Stimulated activated memory B cell treated with anti-CD40 and anti-IgM and Interleukin-4, amounts not matched to agents 10 μg/mL and 1 μg/mL and 100 μg/mL, for 72 hours (primary cell): ENCODE data around the gene CRNKL1.

Source experiments
- ATAC-seq: fragments of 150-1000 bp; cut with Tn5 transposase; 2 replicates; pipeline ENCODE4 v1.10.0; 2021
- H3K27ac Mint-ChIP-seq: one replicate; pipeline ENCODE4 v1.8.0; 2022; ENCODE audit warnings: mild to moderate bottlenecking, mixed read lengths
- H3K27me3 Mint-ChIP-seq: one replicate; pipeline ENCODE4 v1.8.0; 2022; ENCODE audit warnings: mixed read lengths
- H3K36me3 Mint-ChIP-seq: one replicate; pipeline ENCODE4 v1.8.0; 2022; ENCODE audit warnings: mixed read lengths
- H3K4me1 Mint-ChIP-seq: one replicate; pipeline ENCODE4 v1.8.0; 2022; ENCODE audit warnings: mixed read lengths
- H3K4me3 Mint-ChIP-seq: one replicate; pipeline ENCODE4 v1.8.0; 2022; ENCODE audit warnings: mild to moderate bottlenecking, moderate library complexity, mixed read lengths
- H3K9me3 Mint-ChIP-seq: one replicate; pipeline ENCODE4 v1.8.0; 2022; ENCODE audit warnings: mixed read lengths

The CRNKL1 gene

GRCh38 chr20:20027284-20027683 lies 25.0 kb downstream of the CRNKL1 start:
- H3K4me1 Mint-ChIP-seq, result peaks cover 7% of the 10 kb centered on the region
- peaks cover 23% of the 10 kb centered on the region for H3K36me3 Mint-ChIP-seq
- H3K9me3 Mint-ChIP-seq, result no peaks in the 10 kb centered on the region
- no peak for ATAC-seq
- no peak overlapping the region for H3K27ac Mint-ChIP-seq
- H3K4me3 Mint-ChIP-seq, result no peak overlapping the region
- H3K27me3 Mint-ChIP-seq, result no peaks in the 10 kb centered on the region

- ATAC-seq, result no peak
- H3K27me3 Mint-ChIP-seq, result no peaks in the 10 kb centered on the region
- no peaks in the 10 kb centered on the region for H3K9me3 Mint-ChIP-seq
- H3K36me3 Mint-ChIP-seq, result peaks cover 22% of the 10 kb centered on the region
- H3K4me3 Mint-ChIP-seq, result no peak overlapping the region
- H3K4me1 Mint-ChIP-seq, result peaks cover 28% of the 10 kb centered on the region
- peak overlapping the region; percentile 26 for H3K27ac Mint-ChIP-seq
These were observed 27.3 kb downstream of the CRNKL1 start for GRCh38 chr20:20024942-20025341.

- Mint-ChIP-seq H3K27ac (no peak overlapping the region), H3K27me3 (no peaks in the 10 kb centered on the region), H3K4me1 (peaks cover 42% of the 10 kb centered on the region), H3K9me3 (no peaks in the 10 kb centered on the region), H3K36me3 (peaks cover 22% of the 10 kb centered on the region), H3K4me3 (no peak overlapping the region)
- ATAC-seq, result no peak
These were observed 28.9 kb downstream of the CRNKL1 start for GRCh38 chr20:20023395-20023794.

GRCh38 chr20:20022498-20022897 lies 29.8 kb downstream of the CRNKL1 start:
- Mint-ChIP-seq H3K9me3 (no peaks in the 10 kb centered on the region), H3K4me3 (no peak overlapping the region), H3K36me3 (peaks cover 20% of the 10 kb centered on the region), H3K27me3 (no peaks in the 10 kb centered on the region), H3K27ac (no peak overlapping the region), H3K4me1 (peaks cover 51% of the 10 kb centered on the region)
- ATAC-seq, result no peak

DNA sequence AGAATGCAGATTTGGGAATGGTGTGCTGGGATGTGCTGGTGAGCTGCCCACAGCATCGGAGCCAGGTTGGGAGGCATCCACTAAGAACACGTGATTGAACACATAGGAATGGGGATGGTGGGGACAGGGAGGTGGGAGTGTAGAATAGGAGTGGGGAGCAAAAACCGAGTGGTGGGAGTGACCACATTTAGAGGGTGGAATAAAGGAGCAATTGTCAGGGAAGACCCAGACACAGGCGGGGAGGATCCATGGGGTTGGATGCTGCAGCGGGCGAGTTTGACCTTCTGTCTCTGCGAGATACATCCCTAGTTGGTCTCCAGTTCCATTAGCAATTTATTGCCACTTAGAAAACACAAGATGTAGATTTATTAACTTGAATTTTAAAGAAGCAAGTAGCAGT lies 30.4 kb downstream of the CRNKL1 start:
- H3K27ac Mint-ChIP-seq, result no peak overlapping the region
- no peaks in the 10 kb centered on the region for H3K9me3 Mint-ChIP-seq
- no peaks in the 10 kb centered on the region for H3K27me3 Mint-ChIP-seq
- ATAC-seq, result no peak
- H3K4me3 Mint-ChIP-seq, result no peak overlapping the region
- H3K4me1 Mint-ChIP-seq, result peaks cover 56% of the 10 kb centered on the region
- H3K36me3 Mint-ChIP-seq, result peaks cover 20% of the 10 kb centered on the region

DNA sequence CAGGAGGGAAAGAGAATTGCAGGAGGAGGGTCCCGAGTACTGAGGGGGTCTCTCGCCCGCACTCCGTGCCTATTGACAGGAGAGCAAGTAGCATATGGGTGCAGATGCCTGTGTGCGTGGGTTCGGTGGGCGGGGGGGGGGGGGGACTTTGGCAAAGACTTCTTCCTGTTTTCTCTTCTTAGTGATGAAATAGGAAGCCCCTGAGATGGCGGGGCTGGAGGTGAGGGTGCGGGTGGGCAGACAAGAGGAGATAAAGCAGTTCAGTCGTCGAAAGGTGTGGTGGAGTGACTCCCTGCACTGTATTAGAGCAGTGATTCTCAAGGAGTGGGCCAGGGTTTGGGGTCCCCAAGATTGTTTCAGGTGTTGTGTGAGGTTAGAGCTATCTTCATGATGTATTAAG lies 31.4 kb downstream of the CRNKL1 start:
- no peak for ATAC-seq
- Mint-ChIP-seq H3K36me3 (peaks cover 20% of the 10 kb centered on the region), H3K9me3 (no peaks in the 10 kb centered on the region), H3K27ac (no peak overlapping the region), H3K4me3 (no peak overlapping the region), H3K27me3 (no peaks in the 10 kb centered on the region), H3K4me1 (peaks cover 59% of the 10 kb centered on the region)

GRCh38 chr20:20019123-20019522 lies 33.1 kb downstream of the CRNKL1 start:
- Mint-ChIP-seq H3K27me3 (no peaks in the 10 kb centered on the region), H3K36me3 (peaks cover 20% of the 10 kb centered on the region), H3K4me3 (no peak overlapping the region), H3K27ac (no peak overlapping the region), H3K4me1 (peaks cover 52% of the 10 kb centered on the region), H3K9me3 (no peaks in the 10 kb centered on the region)
- no peak for ATAC-seq

GRCh38 chr20:20018366-20018765 lies 33.9 kb downstream of the CRNKL1 start:
- Mint-ChIP-seq H3K27me3 (no peaks in the 10 kb centered on the region), H3K9me3 (no peaks in the 10 kb centered on the region), H3K27ac (peak overlapping the region; percentile 95), H3K4me1 (peaks cover 52% of the 10 kb centered on the region), H3K36me3 (peaks cover 16% of the 10 kb centered on the region), H3K4me3 (peak overlapping the region; percentile 96)
- ATAC-seq, result no peak

DNA sequence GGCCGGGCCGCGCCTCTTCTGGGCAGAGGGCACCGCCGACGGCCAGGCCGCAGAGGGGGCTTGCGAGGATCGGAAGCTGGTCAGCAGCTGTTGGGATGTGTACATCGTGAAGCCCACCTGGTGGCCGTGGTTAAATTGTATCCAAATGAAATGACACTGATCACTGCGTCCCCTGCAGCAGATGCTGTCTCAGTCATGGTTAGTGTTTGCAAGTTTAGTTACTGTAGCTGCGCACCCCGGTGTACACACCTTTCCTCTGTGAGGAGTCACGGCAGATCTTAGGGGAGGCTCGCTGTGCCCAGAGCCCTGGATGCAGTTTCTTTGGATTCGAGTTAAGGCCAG lies 34.5 kb downstream of the CRNKL1 start:
- peaks cover 2% of the 10 kb centered on the region for H3K27me3 Mint-ChIP-seq
- peak; percentile 29 for ATAC-seq
- H3K27ac Mint-ChIP-seq, result peak overlapping the region; percentile 95
- peak overlapping the region; percentile 96 for H3K4me3 Mint-ChIP-seq
- no peaks in the 10 kb centered on the region for H3K9me3 Mint-ChIP-seq
- H3K4me1 Mint-ChIP-seq, result peaks cover 52% of the 10 kb centered on the region
- peaks cover 15% of the 10 kb centered on the region for H3K36me3 Mint-ChIP-seq

GRCh38 chr20:20017001-20017843 lies 35.0 kb downstream of the CRNKL1 start, which contains the start of gene NAA20:
NAA20 (plus strand) TSS chr20:20017362; CDS start chr20:20017397, 35 bp downstream.
- Mint-ChIP-seq H3K4me1 (peaks cover 52% of the 10 kb centered on the region), H3K27me3 (peaks cover 7% of the 10 kb centered on the region), H3K36me3 (peaks cover 15% of the 10 kb centered on the region), H3K9me3 (no peaks in the 10 kb centered on the region), H3K4me3 (peak within 1 kb of the TSS; percentile 96), H3K27ac (peak within 1 kb of the TSS; percentile 95)
- ATAC-seq, result peak; percentile 98

GRCh38 chr20:20014659-20015058 lies 37.6 kb downstream of the CRNKL1 start:
- no peak overlapping the region for H3K4me3 Mint-ChIP-seq
- peaks cover 24% of the 10 kb centered on the region for H3K27me3 Mint-ChIP-seq
- no peaks in the 10 kb centered on the region for H3K9me3 Mint-ChIP-seq
- H3K36me3 Mint-ChIP-seq, result peaks cover 4% of the 10 kb centered on the region
- H3K4me1 Mint-ChIP-seq, result peaks cover 28% of the 10 kb centered on the region
- H3K27ac Mint-ChIP-seq, result no peak overlapping the region
- ATAC-seq, result no peak

DNA sequence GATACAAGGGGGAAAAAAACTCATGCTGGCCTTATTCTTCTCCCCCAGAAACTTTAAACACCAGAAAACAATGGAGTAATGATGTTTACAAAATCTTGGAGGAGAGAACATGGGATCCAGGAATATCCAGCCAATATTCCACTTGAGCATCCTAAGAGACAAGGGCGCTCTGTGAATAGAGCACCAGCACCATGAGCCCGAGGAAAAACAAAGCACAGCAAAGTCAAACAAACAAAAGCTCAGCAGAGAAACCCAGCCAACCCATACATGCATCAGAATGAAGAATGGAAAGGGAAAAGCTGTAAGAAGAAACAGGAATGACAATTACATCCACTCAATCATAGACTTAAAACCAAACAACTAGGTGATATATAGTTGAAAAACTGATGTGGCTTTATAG lies 39.7 kb downstream of the CRNKL1 start:
- no peak overlapping the region for H3K27ac Mint-ChIP-seq
- no peak overlapping the region for H3K4me3 Mint-ChIP-seq
- peaks cover 45% of the 10 kb centered on the region for H3K27me3 Mint-ChIP-seq
- no peak for ATAC-seq
- H3K36me3 Mint-ChIP-seq, result no peaks in the 10 kb centered on the region
- H3K9me3 Mint-ChIP-seq, result no peaks in the 10 kb centered on the region
- peaks cover 8% of the 10 kb centered on the region for H3K4me1 Mint-ChIP-seq

- no peak overlapping the region for H3K27ac Mint-ChIP-seq
- H3K36me3 Mint-ChIP-seq, result no peaks in the 10 kb centered on the region
- peaks cover 56% of the 10 kb centered on the region for H3K27me3 Mint-ChIP-seq
- no peaks in the 10 kb centered on the region for H3K4me1 Mint-ChIP-seq
- no peaks in the 10 kb centered on the region for H3K9me3 Mint-ChIP-seq
- no peak for ATAC-seq
- no peak overlapping the region for H3K4me3 Mint-ChIP-seq
These were observed 41.4 kb downstream of the CRNKL1 start for GRCh38 chr20:20010639-20011500.

DNA sequence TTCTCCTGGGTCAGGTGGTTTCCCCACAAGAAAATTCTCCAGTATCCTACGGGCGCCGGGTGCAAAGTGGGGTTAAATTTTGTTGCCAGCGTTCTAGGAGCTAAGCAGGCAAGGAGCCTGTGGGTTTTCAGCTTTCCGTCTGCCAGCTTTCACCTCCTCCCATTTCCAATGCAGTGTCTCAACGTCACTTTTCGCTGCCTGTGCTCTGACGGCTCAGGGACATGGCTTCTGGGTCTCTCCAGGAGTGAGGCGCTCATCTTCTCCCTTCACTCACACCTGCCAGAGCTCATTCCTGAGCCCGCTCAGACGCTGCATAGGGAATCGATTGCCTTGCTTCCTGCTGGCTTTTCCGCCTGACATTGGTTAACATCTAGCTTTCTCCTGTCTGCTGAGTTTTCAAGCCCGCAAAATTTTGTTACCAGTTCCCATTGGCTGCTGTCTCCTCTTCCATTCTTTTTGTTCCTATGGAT lies 42.4 kb downstream of the CRNKL1 start:
- no peaks in the 10 kb centered on the region for H3K36me3 Mint-ChIP-seq
- peaks cover 65% of the 10 kb centered on the region for H3K27me3 Mint-ChIP-seq
- H3K4me3 Mint-ChIP-seq, result no peak overlapping the region
- no peak for ATAC-seq
- H3K4me1 Mint-ChIP-seq, result no peaks in the 10 kb centered on the region
- H3K27ac Mint-ChIP-seq, result no peak overlapping the region
- H3K9me3 Mint-ChIP-seq, result no peaks in the 10 kb centered on the region

DNA sequence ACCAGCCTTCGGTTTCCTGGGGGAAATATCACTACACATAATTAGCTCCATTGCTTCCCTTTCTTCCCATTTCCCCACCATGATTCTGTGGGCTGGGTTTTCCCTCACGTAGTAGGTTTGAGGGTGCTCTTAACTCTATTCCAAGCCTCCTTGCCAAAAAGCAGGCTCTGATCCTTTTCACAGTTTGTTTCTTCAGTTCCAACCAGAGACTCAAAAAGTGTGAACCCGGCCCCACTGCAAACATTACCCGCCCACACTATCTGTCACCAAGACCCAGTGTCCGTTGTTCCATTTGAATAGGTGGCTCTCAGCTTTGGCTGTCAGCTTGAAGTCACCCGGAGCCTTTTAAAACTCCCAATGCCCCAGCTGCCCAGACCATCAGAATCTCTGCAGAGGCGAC lies 46.9 kb downstream of the CRNKL1 start:
- Mint-ChIP-seq H3K27me3 (peaks cover 80% of the 10 kb centered on the region), H3K4me3 (no peak overlapping the region), H3K27ac (no peak overlapping the region), H3K9me3 (no peaks in the 10 kb centered on the region), H3K4me1 (peaks cover 16% of the 10 kb centered on the region), H3K36me3 (no peaks in the 10 kb centered on the region)
- no peak for ATAC-seq
